Measurements from ENCODE around the gene SIDT1.

DNA sequence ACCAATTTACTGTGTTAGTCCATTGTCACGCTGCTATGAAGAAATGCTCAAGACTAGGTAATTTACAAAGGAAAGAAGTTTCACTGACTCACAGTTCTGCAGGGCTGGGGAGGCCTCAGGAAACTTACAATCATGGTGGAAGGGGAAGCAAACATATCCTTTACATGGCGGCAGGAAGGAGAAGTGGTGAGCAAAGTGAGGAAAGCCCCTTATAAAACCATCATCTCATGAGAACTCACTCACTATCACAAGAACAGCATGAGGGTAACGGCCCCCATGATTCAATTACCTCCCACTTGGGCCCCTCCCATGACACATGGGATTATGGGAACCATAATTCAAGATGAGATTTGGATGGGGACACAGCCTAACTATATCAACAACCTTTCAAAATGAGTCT is 143.9 kb downstream of the SIDT1 start:
- TF ChIP-seq SP1 (CRISPR knock-in tag; conservative IDR thresholded peaks at IDR 0.05): no peak
- TF ChIP-seq, protein P1, sequence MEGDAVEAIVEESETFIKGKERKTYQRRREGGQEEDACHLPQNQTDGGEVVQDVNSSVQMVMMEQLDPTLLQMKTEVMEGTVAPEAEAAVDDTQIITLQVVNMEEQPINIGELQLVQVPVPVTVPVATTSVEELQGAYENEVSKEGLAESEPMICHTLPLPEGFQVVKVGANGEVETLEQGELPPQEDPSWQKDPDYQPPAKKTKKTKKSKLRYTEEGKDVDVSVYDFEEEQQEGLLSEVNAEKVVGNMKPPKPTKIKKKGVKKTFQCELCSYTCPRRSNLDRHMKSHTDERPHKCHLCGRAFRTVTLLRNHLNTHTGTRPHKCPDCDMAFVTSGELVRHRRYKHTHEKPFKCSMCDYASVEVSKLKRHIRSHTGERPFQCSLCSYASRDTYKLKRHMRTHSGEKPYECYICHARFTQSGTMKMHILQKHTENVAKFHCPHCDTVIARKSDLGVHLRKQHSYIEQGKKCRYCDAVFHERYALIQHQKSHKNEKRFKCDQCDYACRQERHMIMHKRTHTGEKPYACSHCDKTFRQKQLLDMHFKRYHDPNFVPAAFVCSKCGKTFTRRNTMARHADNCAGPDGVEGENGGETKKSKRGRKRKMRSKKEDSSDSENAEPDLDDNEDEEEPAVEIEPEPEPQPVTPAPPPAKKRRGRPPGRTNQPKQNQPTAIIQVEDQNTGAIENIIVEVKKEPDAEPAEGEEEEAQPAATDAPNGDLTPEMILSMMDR (IDR thresholded peaks at IDR 0.05): no peak
- TF ChIP-seq ETV6 (CRISPR knock-in tag; IDR thresholded peaks at IDR 0.05): no peak
- TF ChIP-seq, protein P2, sequence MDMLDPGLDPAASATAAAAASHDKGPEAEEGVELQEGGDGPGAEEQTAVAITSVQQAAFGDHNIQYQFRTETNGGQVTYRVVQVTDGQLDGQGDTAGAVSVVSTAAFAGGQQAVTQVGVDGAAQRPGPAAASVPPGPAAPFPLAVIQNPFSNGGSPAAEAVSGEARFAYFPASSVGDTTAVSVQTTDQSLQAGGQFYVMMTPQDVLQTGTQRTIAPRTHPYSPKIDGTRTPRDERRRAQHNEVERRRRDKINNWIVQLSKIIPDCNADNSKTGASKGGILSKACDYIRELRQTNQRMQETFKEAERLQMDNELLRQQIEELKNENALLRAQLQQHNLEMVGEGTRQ (CRISPR knock-in tag; IDR thresholded peaks at IDR 0.05): no peak
- no peak for TF ChIP-seq KAT7 (CRISPR knock-in tag; IDR thresholded peaks at IDR 0.05; ENCODE audit: borderline replicate concordance)
- no peak for TF ChIP-seq CREM (CRISPR knock-in tag; IDR thresholded peaks at IDR 0.05)
- TF ChIP-seq JUN (CRISPR knock-in tag; IDR thresholded peaks at IDR 0.05): no peak
- TF ChIP-seq, protein P3, sequence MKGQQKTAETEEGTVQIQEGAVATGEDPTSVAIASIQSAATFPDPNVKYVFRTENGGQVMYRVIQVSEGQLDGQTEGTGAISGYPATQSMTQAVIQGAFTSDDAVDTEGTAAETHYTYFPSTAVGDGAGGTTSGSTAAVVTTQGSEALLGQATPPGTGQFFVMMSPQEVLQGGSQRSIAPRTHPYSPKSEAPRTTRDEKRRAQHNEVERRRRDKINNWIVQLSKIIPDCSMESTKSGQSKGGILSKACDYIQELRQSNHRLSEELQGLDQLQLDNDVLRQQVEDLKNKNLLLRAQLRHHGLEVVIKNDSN (CRISPR knock-in tag; IDR thresholded peaks at IDR 0.05): no peak
- no peak for TF ChIP-seq SMAD3 (CRISPR knock-in tag; IDR thresholded peaks at IDR 0.05; ENCODE audit: borderline replicate concordance)
